GM21825 (cell line): ENCODE results near the gene PRDM11.

Experiments
- ATAC-seq: cut with Tn5 transposase; IDR thresholded peaks from one replicate; pipeline ENCODE4 v1.9.1; 2021; ENCODE audit warnings: mild to moderate bottlenecking, moderate library complexity; ENCODE audit not compliant: unreplicated experiment

Gene PRDM11

GRCh38 chr11:45174168-45174835, 27.9 kb downstream of the PRDM11 start:
- ATAC-seq = no peak

GRCh38 chr11:45174963-45175362, 28.5 kb downstream of the PRDM11 start:
- no peak for ATAC-seq

DNA sequence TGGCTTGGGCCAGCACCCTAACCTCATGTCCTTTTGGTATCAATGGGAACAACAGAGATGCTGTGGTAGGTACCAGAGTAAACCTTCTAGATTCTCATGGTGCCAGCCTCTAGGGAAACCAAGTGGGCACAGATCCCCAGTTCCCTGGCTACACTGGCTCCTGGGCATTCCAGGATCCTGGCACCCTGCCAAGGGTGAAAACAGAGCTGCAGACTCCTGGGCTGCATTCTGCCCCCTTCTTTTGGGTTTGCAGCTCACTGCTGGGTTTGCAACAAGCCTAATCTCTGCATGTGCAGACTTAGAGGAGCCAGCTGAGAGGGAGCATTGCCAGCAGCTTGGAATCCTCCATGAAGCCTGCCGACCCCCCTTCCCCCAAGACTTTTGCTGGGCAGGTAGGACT, 30.6 kb downstream of the PRDM11 start:
- no peak for ATAC-seq

DNA sequence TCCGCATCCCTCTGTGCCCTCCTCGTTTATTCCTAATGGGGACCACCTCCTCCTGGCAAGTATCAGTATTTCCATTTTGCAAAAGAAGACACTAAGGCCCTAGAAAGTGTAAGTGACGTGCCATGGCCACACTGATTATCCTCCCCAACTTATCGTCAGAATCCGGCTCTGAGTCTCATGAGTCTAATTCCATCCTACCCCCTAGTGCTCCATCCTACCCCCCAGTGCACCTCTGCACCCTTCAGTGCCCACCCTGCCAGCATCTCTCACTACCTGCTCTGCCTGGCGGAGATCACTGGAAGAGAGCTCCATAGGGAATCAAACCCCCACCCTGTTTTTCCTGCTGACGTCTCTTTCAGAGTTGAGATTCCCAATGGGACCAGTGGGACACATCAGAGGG, 31.8 kb downstream of the PRDM11 start:
- no peak for ATAC-seq

- no peak for ATAC-seq
Observed at GRCh38 chr11:45178890-45179671, 32.6 kb downstream of the PRDM11 start.

GRCh38 chr11:45179686-45180178, 33.3 kb downstream of the PRDM11 start:
- no peak for ATAC-seq

- no peak for ATAC-seq
Observed at GRCh38 chr11:45180179-45180847, 33.9 kb downstream of the PRDM11 start.

- no peak for ATAC-seq
Observed at GRCh38 chr11:45180848-45181192, 34.4 kb downstream of the PRDM11 start.

DNA sequence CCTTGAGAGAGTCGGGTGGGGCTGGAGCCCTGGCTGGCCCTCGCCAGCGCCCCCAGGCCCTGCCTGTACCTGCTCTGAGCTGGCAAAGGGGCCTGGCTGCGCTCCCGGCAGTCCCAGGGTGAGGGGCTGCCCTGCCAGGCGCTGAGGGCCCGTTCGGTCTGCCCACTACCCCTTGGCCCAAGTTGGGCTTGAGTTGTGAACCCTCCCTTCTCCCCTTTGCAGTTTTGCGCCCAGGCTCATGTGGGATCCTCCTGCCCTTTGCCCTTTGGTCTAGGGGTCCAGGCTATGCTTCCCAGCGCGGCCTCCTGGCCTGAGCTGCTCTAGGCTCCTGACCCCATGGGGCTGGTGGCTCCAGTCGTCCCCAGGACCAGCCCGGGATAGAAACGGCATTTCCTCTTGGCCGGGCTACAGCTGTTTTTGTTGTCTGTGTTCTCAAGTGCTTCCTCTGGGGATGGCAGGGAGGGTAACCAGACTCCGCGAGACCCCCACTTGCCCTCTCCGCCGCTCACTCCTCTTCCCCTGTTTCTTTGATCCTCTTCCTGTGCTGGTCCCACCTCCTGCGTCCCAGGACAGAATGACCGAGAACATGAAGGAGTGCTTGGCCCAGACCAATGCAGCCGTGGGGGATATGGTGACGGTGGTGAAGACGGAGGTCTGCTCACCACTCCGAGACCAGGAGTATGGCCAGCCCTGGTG, 34.9 kb downstream of the PRDM11 start:
- no peak for ATAC-seq

GRCh38 chr11:45181889-45182550, 35.6 kb downstream of the PRDM11 start:
- no peak for ATAC-seq

- no peak for ATAC-seq
Observed at GRCh38 chr11:45182902-45183301, 36.5 kb downstream of the PRDM11 start.

DNA sequence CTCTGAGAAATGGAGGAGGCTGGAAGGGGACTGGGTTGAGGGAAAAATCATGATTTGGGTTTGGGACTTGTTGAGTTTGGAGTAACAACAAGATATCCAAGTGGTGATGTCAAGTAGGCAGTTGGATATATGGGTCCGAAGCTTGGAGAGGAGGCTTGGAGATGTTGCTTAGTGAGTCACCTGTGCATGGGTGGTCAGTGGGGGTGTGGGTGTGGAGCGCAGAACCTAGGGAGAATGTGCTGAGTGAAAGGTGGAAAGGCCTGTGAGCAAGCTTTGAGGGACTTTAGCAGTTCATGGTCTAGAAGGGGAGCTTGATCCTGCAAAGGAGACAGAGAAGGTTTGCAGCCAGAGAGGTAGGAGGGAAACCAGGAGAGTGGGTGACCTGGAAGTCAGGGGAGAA, 38.2 kb downstream of the PRDM11 start:
- ATAC-seq = no peak

DNA sequence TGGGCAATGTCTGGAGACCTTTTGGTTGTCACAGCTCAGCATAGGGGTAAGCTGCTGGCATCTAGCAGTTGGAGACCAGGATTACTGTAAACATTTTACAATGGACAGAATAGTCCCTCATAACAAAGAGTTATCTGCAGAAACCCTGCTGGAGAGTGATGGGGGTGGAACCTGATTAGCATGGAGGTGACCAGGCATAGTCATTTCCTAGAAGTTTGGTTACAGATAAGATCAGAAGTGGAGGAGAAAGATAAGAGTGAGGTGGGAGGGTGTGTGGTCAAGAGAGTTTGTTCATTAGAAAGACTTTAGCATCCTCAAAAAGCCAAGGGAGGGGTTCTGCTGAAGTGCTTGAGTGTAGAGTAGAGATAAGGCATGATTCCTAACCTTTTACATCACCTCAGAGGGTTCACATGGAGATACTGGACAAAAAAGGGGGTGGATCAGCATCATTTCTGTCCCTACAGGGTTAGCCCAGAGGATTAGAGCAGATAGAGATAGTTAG, 38.8 kb downstream of the PRDM11 start:
- ATAC-seq = no peak

DNA sequence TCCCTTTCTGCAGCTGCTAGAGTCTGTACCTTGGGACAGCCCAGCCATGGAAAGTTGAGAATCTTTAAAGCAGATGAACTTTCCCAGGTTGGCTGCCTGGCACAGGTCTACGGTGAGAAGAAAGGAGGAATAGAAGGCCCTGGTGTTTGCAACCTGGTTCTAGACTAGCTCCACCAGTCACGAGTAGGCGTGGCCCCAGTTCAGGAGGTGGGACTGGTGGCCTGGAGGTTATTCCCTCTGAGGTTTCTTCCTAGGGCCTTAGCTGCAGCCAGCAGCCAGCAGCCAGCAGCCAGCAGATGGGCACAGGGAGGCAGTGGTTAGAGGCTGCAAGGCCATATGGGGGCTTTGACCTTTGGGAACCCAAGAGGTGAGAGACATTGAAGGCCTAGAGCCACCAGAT, 40.9 kb downstream of the PRDM11 start:
- ATAC-seq = no peak

GRCh38 chr11:45188127-45188526, 41.7 kb downstream of the PRDM11 start:
- ATAC-seq = no peak

DNA sequence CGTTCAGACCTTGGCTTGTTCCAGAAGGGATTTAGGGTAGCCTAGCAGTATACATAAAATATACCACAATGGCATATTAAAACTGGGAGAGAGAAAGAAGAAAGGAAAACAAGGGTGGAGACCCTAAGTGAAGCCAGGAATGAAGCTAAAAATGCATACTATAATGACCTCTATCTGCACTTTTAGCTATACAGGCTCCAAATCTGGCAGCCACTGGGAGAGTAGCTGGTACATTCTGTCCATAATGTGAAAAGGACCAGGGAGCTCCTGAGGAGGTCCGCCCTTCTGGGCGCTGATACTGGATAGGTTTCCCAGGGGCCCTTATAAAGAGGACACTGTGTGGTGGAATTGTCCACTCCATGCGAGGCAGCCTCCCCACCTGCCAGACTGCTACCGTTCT, 42.8 kb downstream of the PRDM11 start:
- ATAC-seq = no peak

DNA sequence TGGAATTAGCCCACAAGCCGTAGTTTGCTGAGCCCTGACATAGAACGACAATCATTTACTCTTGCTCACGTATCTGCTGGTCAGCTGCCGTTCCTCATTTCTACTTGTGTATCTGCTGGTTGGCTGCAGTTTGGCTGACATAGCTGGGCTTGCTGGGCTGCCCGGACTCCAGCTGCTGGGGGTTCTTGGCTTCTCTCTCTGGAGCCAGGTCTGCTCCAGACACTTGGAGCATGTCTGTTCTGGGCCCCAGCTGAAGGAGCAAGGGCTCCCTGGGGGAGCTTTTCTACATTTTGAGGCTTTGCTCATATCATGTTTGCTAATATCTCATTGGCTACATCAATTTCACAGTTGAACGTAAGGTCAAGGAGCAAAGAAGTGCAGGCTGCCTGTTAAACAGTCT, 47.3 kb downstream of the PRDM11 start:
- no peak for ATAC-seq

DNA sequence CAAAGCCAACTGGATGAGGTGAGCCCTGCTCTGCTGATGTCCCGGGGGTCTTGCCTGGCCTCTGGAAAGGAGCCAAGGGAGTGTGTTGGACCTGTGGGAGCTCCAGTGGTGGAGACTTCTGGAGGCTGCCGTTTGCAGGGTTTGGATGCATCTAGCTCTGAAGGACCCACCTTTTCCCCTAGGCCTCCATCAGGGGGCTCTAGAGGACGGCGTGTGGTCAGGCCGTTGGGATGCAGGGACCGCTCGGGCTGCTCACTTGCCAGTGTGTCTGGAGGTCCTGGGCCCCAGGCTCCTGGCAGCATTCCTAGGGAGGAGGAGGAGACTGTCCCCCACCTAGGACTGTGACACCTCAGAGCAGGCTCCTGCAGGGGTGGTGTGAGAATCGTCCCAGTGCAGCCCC, 58.3 kb downstream of the PRDM11 start:
- no peak for ATAC-seq

- ATAC-seq = no peak
Observed at GRCh38 chr11:45205978-45206377, 59.5 kb downstream of the PRDM11 start.

- no peak for ATAC-seq
Observed at GRCh38 chr11:45208135-45208534, 61.7 kb downstream of the PRDM11 start.
